Gastroesophageal sphincter (tissue), 3 donors: ENCODE data around the gene ACTL8.

Experiments
- POLR2A ChIP-seq, 2 donors: fragments of 450-650 bp; IDR thresholded peaks; one replicate each; pipeline ENCODE4 v1.6.1; 2017; ENCODE audit warnings: antibody characterized with exemption in 2 of 2, mild to moderate bottlenecking in 2 of 2, moderate library complexity in 1 of 2
- POLR2AphosphoS5 ChIP-seq: sonication (generic); formaldehyde crosslinking; IDR thresholded peaks from one replicate; pipeline ENCODE4 v1.6.1; 2017; ENCODE audit warnings: antibody characterized with exemption
- TF ChIP-seq, protein P1 (sequence below), 4 experiments: fragments of 200-600 bp in 2 of 4; fragments of 450-650 bp in 2 of 4; sonication (generic) in 1 of 4; IDR thresholded peaks; one replicate each; pipeline ENCODE4 v1.5.1; 2017 to 2019; ENCODE audit warnings: antibody characterized with exemption in 4 of 4, mild to moderate bottlenecking in 2 of 4, moderate library complexity in 2 of 4

- TF ChIP-seq POLR2A (IDR thresholded peaks at IDR 0.05) (no peak), POLR2AphosphoS5 (no peak)
- TF ChIP-seq, protein P1, sequence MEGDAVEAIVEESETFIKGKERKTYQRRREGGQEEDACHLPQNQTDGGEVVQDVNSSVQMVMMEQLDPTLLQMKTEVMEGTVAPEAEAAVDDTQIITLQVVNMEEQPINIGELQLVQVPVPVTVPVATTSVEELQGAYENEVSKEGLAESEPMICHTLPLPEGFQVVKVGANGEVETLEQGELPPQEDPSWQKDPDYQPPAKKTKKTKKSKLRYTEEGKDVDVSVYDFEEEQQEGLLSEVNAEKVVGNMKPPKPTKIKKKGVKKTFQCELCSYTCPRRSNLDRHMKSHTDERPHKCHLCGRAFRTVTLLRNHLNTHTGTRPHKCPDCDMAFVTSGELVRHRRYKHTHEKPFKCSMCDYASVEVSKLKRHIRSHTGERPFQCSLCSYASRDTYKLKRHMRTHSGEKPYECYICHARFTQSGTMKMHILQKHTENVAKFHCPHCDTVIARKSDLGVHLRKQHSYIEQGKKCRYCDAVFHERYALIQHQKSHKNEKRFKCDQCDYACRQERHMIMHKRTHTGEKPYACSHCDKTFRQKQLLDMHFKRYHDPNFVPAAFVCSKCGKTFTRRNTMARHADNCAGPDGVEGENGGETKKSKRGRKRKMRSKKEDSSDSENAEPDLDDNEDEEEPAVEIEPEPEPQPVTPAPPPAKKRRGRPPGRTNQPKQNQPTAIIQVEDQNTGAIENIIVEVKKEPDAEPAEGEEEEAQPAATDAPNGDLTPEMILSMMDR (IDR thresholded peaks at IDR 0.05): no peak
Observed at GRCh38 chr1:17805869-17806684, 50.9 kb downstream of the ACTL8 start.
